IMR-90 (cell line): Measurements from ENCODE around the gene ANKH. TPM values are rescaled to one million over a fixed set of nuclear protein-coding genes. Genes with fewer than 3 reads are reported as not detected.

ENCODE experiments used
- ATAC-seq: fragments of 200-7000 bp; cut with Tn5 transposase; 2 replicates; pipeline ENCODE4 v1.9.1; 2020; ENCODE audit warnings: low read depth, mild to moderate bottlenecking, moderate library complexity
- BruUV-seq: library from RNA; stranded (reverse); fragments of 400-500 nt; replicated peaks from 2 replicates; lab custom pipeline; 2021; lab: Mats Ljungman, UMichigan
- CTCF ChIA-PET: fragments of 300-600 bp; formaldehyde crosslinking; extraction: SDS; loops from one replicate; lab custom pipeline; 2021; ENCODE audit warnings: antibody characterized with exemption; lab: Yijun Ruan, JAX
- POLR2A ChIA-PET: fragments of 300-600 bp; sonication (Branson Sonifier 250); formaldehyde crosslinking; loops from one replicate; lab custom pipeline; 2022; ENCODE audit warnings: antibody characterized with exemption; ENCODE audit not compliant: unreplicated experiment; lab: Charles Lee
- DNase-seq: peaks from one replicate; pipeline ENCODE4 v3.0.0; 2013
- H2AFZ ChIP-seq: replicated peaks from 2 replicates; pipeline ENCODE3; 2013; ENCODE audit warnings: low read length, mild to moderate bottlenecking; ENCODE audit not compliant: poor library complexity
- H2AK5ac ChIP-seq: 2 replicates; pipeline ENCODE4 v1.6.1; 2013; ENCODE audit warnings: low read depth, low read length, inconsistent platforms
- H2AK9ac ChIP-seq: replicated peaks from 2 replicates; pipeline ENCODE3; 2013; ENCODE audit warnings: mild to moderate bottlenecking, low read depth, low read length, moderate library complexity; ENCODE audit not compliant: poor library complexity
- H2BK120ac ChIP-seq: 2 replicates; pipeline ENCODE4 v1.6.1; 2013; ENCODE audit warnings: low read depth, low read length, inconsistent platforms
- H2BK15ac ChIP-seq: 3 replicates; pipeline ENCODE4 v1.6.1; 2013; ENCODE audit warnings: low read depth, low read length, inconsistent platforms
- H2BK20ac ChIP-seq: 2 replicates; pipeline ENCODE4 v1.6.1; 2013; ENCODE audit warnings: low read depth, mild to moderate bottlenecking, inconsistent platforms, low read length, moderate library complexity
- H2BK5ac ChIP-seq: 2 replicates; pipeline ENCODE4 v1.6.1; 2013; ENCODE audit warnings: mild to moderate bottlenecking, low read depth, low read length, inconsistent platforms; ENCODE audit not compliant: poor library complexity, severe bottlenecking
- H3K14ac ChIP-seq: replicated peaks from 2 replicates; pipeline ENCODE4 v1.6.1; 2013; ENCODE audit warnings: low read depth, low read length, inconsistent platforms
- H3K18ac ChIP-seq: 2 replicates; pipeline ENCODE4 v1.6.1; 2013; ENCODE audit warnings: low read depth, low read length, control low read depth
- H3K23ac ChIP-seq: 2 replicates; pipeline ENCODE4 v1.6.1; 2013; ENCODE audit warnings: low read depth, low read length, inconsistent platforms
- H3K27ac ChIP-seq: 2 replicates; pipeline ENCODE4 v1.5.1; 2013; ENCODE audit warnings: mild to moderate bottlenecking, control low read depth, low read length; ENCODE audit not compliant: insufficient read depth
- H3K27me3 ChIP-seq: 2 replicates; pipeline ENCODE4 v1.6.1; 2013; ENCODE audit warnings: low read length; ENCODE audit not compliant: control insufficient read depth, insufficient read depth
- H3K36me3 ChIP-seq: 2 replicates; pipeline ENCODE4 v1.6.1; 2013; ENCODE audit warnings: low read length, mixed read lengths; ENCODE audit not compliant: control insufficient read depth, insufficient read depth
- H3K4ac ChIP-seq: 2 replicates; pipeline ENCODE4 v1.6.1; 2013; ENCODE audit warnings: low read depth, low read length, inconsistent platforms
- H3K4me1 ChIP-seq: 2 replicates; pipeline ENCODE4 v1.6.1; 2013; ENCODE audit warnings: low read length, mixed read lengths; ENCODE audit not compliant: control insufficient read depth, insufficient read depth
- H3K4me2 ChIP-seq: 2 replicates; pipeline ENCODE4 v1.6.1; 2013; ENCODE audit warnings: low read depth, mild to moderate bottlenecking, control low read depth, low read length, moderate library complexity
- H3K4me3 ChIP-seq: 2 replicates; pipeline ENCODE4 v1.5.1; 2013; ENCODE audit warnings: low read depth, mild to moderate bottlenecking, control low read depth, low read length, moderate library complexity; ENCODE audit not compliant: insufficient read depth
- H3K56ac ChIP-seq: 2 replicates; pipeline ENCODE4 v1.6.1; 2013; ENCODE audit warnings: low read length, inconsistent platforms; ENCODE audit not compliant: insufficient read depth; ENCODE audit errors: extremely low read depth
- H3K79me1 ChIP-seq, 2 experiments: 2 replicates each; pipeline ENCODE4 v1.6.1; 2013; ENCODE audit warnings: low read length in 2 of 2, inconsistent platforms in 1 of 2, low read depth in 1 of 2
- H3K9ac ChIP-seq: 2 replicates; pipeline ENCODE4 v1.6.1; 2013; ENCODE audit warnings: low read depth, low read length, control low read depth
- H3K9me1 ChIP-seq: 2 replicates; pipeline ENCODE4 v1.6.1; 2013; ENCODE audit warnings: low read length, inconsistent platforms; ENCODE audit not compliant: insufficient read depth
- H3K9me3 ChIP-seq: 2 replicates; pipeline ENCODE4 v1.6.1; 2013; ENCODE audit warnings: low read length; ENCODE audit not compliant: control insufficient read depth, insufficient read depth
- H4K20me1 ChIP-seq: 2 replicates; pipeline ENCODE4 v1.6.1; 2013; ENCODE audit warnings: low read length, inconsistent platforms; ENCODE audit not compliant: insufficient read depth
- H4K5ac ChIP-seq: 2 replicates; pipeline ENCODE4 v1.6.1; 2013; ENCODE audit warnings: mild to moderate bottlenecking, low read depth, low read length, control low read depth
- H4K8ac ChIP-seq, 2 experiments: 2 replicates each; pipeline ENCODE4 v1.6.1; 2013; ENCODE audit warnings: low read depth in 2 of 2, low read length in 2 of 2, control low read depth in 1 of 2, inconsistent platforms in 1 of 2
- H4K91ac ChIP-seq: 2 replicates; pipeline ENCODE4 v1.6.1; 2013; ENCODE audit warnings: low read depth, low read length, inconsistent platforms; ENCODE audit not compliant: insufficient read depth
- ELK1 ChIP-seq: fragments of 150-350 bp; IDR thresholded peaks from 2 replicates; pipeline ENCODE4 v1.6.1; 2016; ENCODE audit warnings: low read depth, mild to moderate bottlenecking, low read length, moderate library complexity, borderline replicate concordance
- MXI1 ChIP-seq: IDR thresholded peaks from 2 replicates; pipeline ENCODE4 v1.6.1; 2012; ENCODE audit warnings: low read depth, mild to moderate bottlenecking, low read length, moderate library complexity, borderline replicate concordance
- POLR2A ChIP-seq: IDR thresholded peaks from 2 replicates; pipeline ENCODE4 v1.6.1; 2012; ENCODE audit warnings: mild to moderate bottlenecking, low read depth, low read length
- USF2 ChIP-seq: fragments of 150-350 bp; IDR thresholded peaks from 2 replicates; pipeline ENCODE4 v1.6.1; 2017; ENCODE audit warnings: mild to moderate bottlenecking, antibody characterized with exemption, low read length, low read depth
- WGBS, 2 experiments: methylation state at CpG; one replicate each; pipeline versions ENCODE4 v1.1.5 to v1.1.7; 2013; ENCODE audit warnings: missing lambda C conversion rate in 2 of 2; ENCODE audit not compliant: insufficient read length in 1 of 2; ENCODE audit errors: extremely low coverage in 2 of 2; 5-methylcytosine and 5-hydroxymethylcytosine counted together
- dilution Hi-C: fragments of 300-500 bp; cut with HindIII; formaldehyde crosslinking; loops from one replicate; pipeline ENCODE4 v1.14.3; 2018; ENCODE audit warnings: low sequenced_read_pairs; ENCODE audit not compliant: unreplicated experiment
- in situ Hi-C: fragments of 300-500 bp; cut with MboI; formaldehyde crosslinking; loops from 3 replicates; pipeline ENCODE4 v1.14.3; 2019; ENCODE audit warnings: low sequenced_read_pairs, inconsistent platforms, mixed read lengths
- intact Hi-C: fragments of 100-400 bp; cut with micrococcal nuclease; formaldehyde crosslinking; loops from 2 replicates; pipeline ENCODE4 v1.10.0; 2022
- polyA plus RNA-seq, 3 experiments: library from polyadenylated mRNA; depleted of rRNA; stranded (reverse); fragments of >200 nt; gene quantifications; 2 replicates each; pipeline ENCODE4 v1.2.3, GENCODE V29; 2012; ENCODE audit warnings: low replicate concordance in 1 of 3
- total RNA-seq: library from RNA; depleted of rRNA; stranded (reverse); fragments of >200 nt; gene quantifications from 2 replicates; pipeline ENCODE4 v1.2.3, GENCODE V29; 2012
- TF ChIP-seq, protein P1 (sequence below): conservative IDR thresholded peaks from 2 replicates; pipeline ENCODE4 v1.5.1; 2012; ENCODE audit warnings: mild to moderate bottlenecking, low read depth, low read length, improper control_type of control experiment

ANKH gene
- total and polyA plus RNA-seq, 2 of the 4 experiments (the other 2 are of a cell fraction), result 5.2 to 17.2 TPM

DNA sequence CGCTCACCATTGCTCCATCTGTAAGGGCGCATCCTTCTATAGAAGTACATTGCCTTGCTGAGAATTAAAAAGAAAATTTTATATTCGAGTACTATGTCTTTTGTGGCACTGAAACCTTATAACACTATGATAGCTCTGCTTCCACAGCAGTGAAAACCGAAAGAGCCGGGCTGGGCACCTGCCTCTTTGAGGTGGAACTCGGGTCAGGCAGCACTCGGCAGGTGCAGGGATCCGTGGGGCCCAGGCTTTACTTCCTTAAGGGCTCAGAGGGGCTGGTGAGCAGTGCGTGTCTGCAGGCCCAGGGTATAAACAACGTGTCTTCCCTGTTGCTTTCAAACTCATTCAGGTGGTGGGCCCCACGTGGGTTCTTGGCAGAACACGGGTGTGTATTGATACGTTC, 137.2 kb downstream of the ANKH start:
- Histone ChIP-seq H3K27me3 (no peaks in the 10 kb centered on the region), H3K18ac (no peak overlapping the region), H3K56ac (no peak overlapping the region), H2BK5ac (no peak overlapping the region), H3K9me1 (0 out of 2 replicates have a peak, but pooled peaks cover 3% of the 10 kb centered on the region), H3K79me1 (no peaks in the 10 kb centered on the region), H3K4ac (no peak overlapping the region), H2BK120ac (no peak overlapping the region), H4K20me1 (no peaks in the 10 kb centered on the region), H3K9me3 (no peaks in the 10 kb centered on the region), H3K4me2 (no peak overlapping the region), H3K27ac (no peak overlapping the region), H3K36me3 (no peaks in the 10 kb centered on the region), H3K4me1 (peaks cover under 1% of the 10 kb centered on the region), H2AFZ (no peak overlapping the region), H4K91ac (no peak overlapping the region), H4K8ac (no peak overlapping the region), H3K14ac (no peak overlapping the region), H3K9ac (no peak overlapping the region), H4K5ac (no peak overlapping the region), H2AK5ac (no peak overlapping the region), H3K4me3 (no peak overlapping the region), H2AK9ac (no peak overlapping the region), H2BK20ac (no peak overlapping the region), H2BK15ac (no peak overlapping the region), H3K23ac (no peak overlapping the region)
- 60% methylated on average over 1 of the region's 13 CpGs; no CpG with 5 or more reads in 1 of the 2 experiments for WGBS, 2 experiments
- ATAC-seq, result no peak
- BruUV-seq, result no TSS peak
- in situ Hi-C loops (no loop called here), intact Hi-C loops (no loop called here), dilution Hi-C loops (no loop called here)
- ChIA-PET CTCF (no interaction called here), POLR2A (no interaction called here)
- no peak for TF ChIP-seq ELK1
- TF ChIP-seq MXI1, result no peak
- no peak for TF ChIP-seq USF2
- TF ChIP-seq POLR2A, result no peak
- TF ChIP-seq, protein P1, sequence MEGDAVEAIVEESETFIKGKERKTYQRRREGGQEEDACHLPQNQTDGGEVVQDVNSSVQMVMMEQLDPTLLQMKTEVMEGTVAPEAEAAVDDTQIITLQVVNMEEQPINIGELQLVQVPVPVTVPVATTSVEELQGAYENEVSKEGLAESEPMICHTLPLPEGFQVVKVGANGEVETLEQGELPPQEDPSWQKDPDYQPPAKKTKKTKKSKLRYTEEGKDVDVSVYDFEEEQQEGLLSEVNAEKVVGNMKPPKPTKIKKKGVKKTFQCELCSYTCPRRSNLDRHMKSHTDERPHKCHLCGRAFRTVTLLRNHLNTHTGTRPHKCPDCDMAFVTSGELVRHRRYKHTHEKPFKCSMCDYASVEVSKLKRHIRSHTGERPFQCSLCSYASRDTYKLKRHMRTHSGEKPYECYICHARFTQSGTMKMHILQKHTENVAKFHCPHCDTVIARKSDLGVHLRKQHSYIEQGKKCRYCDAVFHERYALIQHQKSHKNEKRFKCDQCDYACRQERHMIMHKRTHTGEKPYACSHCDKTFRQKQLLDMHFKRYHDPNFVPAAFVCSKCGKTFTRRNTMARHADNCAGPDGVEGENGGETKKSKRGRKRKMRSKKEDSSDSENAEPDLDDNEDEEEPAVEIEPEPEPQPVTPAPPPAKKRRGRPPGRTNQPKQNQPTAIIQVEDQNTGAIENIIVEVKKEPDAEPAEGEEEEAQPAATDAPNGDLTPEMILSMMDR, result no peak
- DNase-seq, result no peak
